Measurements from ENCODE around the gene MIDN. TPM values are rescaled to one million over a fixed set of nuclear protein-coding genes. Genes with fewer than 3 reads are reported as not detected.

Gene MIDN
- total RNA-seq, 4 donors from 2014 or later: 8.0 to 43.1 (median 12.2) TPM

DNA sequence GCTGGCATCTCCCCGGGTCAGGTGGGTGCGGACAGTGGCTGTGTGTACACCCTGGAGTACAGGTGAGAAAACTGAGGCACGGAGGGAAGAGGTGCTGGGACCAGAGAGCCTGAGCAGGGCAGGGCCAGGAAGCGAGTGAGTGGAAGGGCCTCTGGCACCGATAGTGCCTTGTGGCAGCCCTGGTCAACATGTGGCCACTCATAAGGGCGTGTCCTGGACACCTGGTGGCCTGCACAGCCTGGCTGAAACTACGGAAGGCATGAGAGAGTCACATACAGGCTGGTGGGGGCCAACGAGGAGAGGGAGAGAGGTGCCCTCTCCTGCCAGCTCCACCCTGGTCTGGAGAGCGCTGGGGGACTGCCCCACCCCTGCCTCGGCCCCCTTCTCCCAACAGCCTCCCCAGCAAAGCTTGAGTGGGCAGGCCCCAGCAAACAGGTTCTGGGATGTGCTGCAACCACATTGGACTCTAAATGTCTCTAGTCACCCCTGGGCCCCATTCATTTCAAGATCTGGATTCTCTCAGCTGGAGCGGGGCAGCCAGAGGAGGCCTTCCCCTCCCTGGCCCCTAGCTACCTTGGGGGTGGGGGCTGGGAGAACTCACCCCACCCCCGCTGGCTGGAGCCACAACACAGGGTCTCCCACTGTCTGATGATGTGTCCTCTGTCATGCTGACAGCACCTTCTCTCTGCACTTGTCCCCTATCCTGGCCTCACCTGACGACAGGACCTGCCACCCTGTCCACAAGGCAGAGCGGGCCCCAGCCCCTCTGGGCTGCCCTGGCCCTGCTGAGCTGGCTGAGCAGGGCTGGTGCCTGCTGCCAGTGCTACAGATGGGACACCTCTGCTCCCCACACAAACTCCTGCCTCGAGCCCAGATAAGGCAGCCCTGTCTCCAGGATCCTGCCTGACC lies 16.4 kb upstream of the MIDN start:
- TF ChIP-seq, protein P1, sequence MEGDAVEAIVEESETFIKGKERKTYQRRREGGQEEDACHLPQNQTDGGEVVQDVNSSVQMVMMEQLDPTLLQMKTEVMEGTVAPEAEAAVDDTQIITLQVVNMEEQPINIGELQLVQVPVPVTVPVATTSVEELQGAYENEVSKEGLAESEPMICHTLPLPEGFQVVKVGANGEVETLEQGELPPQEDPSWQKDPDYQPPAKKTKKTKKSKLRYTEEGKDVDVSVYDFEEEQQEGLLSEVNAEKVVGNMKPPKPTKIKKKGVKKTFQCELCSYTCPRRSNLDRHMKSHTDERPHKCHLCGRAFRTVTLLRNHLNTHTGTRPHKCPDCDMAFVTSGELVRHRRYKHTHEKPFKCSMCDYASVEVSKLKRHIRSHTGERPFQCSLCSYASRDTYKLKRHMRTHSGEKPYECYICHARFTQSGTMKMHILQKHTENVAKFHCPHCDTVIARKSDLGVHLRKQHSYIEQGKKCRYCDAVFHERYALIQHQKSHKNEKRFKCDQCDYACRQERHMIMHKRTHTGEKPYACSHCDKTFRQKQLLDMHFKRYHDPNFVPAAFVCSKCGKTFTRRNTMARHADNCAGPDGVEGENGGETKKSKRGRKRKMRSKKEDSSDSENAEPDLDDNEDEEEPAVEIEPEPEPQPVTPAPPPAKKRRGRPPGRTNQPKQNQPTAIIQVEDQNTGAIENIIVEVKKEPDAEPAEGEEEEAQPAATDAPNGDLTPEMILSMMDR (IDR thresholded peaks at IDR 0.05; ENCODE audit: low read depth): no peak

DNA sequence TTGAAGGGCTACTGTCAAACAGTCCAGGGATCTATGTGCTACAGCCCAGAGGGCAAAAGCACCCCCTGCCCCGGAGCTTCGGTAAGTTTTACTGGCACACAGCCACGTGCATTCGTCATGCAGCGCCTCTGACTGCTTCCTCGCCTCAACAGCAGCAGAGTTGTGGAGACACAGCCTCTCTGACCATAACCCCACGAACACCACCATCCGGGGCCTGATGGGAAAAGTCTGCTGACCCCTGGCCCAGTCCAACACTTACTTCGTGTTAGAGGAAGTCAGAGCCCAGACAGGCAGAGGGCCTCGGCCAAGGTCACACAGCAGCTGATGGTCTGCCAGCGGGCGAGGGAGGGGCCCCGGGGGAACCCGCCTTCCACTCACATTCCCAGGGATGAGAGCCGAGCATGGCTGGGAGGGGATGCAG lies 15.7 kb upstream of the MIDN start:
- TF ChIP-seq, protein P1 (IDR thresholded peaks at IDR 0.05; ENCODE audit: low read depth): no peak

DNA sequence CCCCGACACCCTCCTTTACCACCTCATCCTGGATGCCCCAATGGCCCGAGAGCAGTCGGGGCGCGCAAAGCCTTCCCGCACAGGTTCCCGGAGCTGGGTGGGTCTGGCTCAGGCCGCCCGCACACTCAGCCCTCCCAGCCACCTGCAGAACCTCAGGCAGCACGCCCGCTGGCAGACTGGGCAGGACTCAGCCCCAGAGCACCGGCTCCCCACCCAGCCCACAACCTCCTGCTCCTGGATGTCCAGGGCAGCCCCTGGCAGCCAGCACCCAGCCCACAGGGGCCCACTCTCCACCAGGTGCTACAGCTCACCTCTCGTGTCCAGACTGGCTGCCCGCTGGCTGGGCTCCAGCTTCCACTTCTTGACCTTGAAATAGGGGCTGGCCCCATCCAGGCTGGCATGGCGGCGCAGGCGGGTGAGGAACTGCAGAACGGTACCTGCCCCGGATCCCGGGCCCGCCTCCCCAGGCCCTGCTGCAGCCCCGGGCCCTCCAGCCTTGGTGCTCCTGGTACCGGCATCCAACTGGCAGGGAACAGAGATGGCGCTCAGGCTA lies 15.2 kb upstream of the MIDN start:
- TF ChIP-seq, protein P1 (IDR thresholded peaks at IDR 0.05; ENCODE audit: low read depth): no peak

DNA sequence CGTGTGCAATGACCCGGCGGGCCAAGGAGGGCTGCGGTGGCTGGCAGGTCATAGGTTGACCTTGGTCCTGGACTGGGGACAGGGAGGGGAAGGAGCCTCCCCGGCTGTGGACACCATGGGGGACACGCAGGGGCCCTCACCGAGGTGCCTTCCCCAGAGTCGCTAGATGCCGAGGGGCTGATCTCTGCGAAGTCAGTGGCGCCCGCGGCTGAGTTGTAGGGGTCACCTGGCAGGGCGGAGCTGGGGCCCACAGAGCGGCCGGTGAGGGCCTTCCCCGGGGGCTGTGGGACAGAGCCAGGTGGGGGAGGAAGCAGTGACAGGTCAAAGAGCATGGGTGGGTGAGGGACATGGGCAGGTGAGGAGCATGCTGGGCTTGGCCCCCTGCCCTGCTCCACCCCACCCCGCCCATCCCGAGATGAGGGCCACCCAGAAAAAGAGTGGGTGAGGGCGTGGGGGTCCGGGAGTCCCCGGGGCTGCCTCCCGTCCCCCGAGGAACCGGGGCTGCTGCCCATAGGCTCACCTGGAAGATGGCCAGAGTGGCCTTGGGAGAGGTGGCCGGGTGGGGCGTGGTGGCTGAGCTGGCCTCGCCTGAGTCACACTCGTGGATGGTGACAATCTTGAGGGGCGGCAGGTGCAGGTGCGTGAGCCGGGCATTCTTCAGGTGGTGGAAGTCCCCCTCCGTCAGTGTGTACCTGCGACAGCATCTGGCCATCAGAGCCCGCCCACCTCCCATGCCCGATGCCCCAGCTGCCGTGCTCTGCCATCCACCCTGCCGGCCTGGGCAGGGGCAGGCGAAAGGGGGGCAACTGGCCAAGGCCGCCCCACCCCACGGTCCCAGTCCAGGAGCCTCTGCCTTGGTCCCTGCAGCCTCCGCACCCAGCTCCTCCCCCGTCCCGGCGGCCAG lies 14.1 kb upstream of the MIDN start:
- TF ChIP-seq, protein P1 (IDR thresholded peaks at IDR 0.05; ENCODE audit: low read depth): no peak

DNA sequence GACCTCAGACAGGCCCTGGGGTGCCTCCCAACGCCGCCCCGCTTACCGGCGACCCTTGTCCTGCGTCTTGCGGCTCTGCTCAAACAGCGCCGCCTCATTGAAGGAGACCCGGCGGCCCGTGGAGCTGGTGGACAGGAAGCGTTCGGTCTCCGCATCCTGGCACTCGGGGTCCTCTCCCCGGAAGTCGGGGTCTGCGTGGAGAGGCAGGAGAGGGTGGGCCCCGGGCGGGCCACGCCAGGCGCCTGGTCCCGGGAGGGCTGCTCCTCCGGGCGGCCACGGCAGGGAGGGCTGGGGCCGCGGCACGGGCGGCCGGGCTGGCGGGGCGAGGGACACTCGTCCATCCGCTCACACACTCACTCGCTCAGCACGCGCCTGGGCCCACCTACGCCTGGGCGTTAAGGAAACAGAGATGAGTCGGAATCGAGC lies 13.4 kb upstream of the MIDN start:
- TF ChIP-seq, protein P1 (IDR thresholded peaks at IDR 0.05; ENCODE audit: low read depth): no peak

DNA sequence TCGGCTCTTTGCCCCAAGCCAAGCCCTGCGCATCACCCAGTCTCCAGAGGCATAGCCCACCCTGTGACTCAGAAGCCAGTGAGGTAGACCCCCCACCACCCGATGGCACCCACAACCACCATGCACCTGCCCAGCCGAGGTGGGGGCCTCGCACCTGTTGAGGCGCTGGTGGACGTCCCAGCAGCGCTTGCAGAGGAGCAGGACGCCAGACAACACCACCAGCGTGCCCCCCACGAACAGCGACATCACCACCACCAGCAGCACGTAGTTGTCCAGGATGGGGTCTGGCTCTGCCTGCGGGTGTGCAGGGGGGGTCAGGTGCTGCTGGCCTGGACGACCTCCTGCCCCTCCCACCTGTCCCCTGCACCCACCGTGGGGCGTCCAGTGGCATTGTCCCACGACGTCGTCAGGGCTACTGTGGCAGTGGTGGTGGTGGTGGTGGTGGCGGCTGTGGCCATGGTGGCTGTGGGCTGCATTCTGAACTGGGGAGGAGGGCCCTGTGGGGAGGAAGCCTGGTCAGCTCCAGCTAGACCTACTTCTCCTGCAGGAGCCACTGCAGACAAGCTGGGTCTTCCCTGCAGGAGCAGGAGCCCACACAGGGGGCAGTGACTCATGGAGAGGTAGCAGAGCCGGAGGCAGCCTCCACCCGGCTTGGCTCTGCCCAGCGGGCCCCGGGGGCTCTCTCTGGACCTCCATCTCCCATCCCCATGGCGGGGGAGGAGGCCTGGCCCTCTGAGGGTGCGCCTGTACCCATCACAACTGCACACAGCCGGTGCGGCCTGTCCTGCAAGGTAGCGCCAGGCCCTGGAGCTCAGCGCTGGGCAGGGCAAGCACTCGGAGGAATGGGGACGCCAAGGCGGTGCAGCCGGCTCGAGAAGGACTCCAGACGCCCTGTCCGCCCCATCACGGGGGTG lies 12.5 kb upstream of the MIDN start:
- TF ChIP-seq, protein P1 (IDR thresholded peaks at IDR 0.05; ENCODE audit: low read depth): no peak
